CD4-positive, alpha-beta T cell treated with Interleukin-2 at 100 ng/mL for 4 hours (primary cell): ENCODE measurements around the gene ELMOD1.
"Not testable (repeated sequence)": the region's sequence is repeated elsewhere in the genome, so short reads cannot be mapped to it uniquely, and the experiment has no call there.

ENCODE experiments used
- DNase-seq: peaks from one replicate; pipeline ENCODE4 v3.0.0-alpha.2; 2020; ENCODE audit warnings: low spot score

Gene ELMOD1

DNA sequence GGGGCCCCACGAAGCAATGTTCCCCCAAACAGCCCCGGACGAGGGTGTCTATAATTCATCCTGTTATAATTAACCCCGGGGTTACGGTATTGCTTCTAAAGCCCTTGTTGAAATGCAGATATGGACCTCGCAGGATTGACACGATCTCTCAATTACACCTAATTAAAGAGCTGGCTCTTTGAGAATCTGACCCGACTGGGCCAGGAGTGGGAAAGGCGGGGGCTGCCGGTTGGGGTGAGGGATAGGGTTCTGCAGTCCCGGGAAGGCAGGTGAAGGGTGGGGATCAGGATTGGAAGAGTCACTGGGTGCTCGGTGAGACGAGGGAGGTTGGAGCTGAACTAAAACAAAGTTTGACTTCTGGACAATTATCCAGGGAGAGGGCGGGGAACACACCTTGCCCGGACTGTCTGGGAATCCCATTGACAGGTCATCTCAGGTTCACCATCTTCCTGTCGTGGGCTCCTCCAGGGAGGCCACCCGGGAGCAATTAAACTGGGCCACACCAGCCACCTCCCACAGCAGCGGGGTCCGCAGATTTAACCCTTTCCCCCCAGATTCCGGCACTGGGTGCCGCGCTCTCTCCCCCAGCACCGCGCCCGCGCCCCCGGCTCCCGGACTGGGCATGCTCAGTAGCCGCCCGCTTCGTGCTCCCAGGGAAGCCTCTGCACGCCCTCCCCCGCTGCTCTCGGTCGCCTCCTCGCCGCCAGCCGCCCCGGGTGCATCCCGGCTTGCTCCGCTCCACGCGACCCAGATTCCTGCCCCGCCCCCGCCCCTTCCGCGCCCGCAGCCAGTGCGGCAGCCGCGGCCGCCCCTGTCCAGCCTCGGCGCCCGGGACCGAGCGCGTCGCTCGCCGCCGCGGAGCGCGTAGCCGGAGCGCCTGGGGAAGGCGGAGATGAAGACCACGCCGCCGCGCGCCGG, at the start of gene ELMOD1:
TSS of gene ELMOD1 (plus strand) at position 688 of the 918 bp plus-strand sequence. CDS start 27,043 bp downstream, outside the sequence.
- peak; percentile 6 for DNase-seq

DNA sequence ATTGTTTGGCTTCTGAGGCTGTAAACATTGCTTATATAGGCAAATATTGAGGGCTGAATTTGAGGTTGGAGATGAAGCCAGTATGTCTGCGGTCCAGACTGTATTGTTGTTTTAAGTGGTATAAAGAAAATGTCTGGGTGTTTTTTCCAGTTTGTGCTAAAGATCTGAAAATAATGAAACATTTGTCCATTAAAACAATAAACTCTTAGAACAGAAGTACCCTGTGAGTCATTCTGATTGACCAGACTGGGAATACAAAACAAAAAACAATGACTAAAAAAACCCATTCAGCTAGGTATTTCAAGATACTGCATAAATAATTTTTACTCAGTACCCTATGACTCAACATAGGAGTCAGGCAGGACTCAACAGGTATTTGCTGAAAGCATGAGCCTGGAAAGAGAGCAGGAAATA, 45.8 kb upstream of the ELMOD1 start:
- DNase-seq, result no peak

DNA sequence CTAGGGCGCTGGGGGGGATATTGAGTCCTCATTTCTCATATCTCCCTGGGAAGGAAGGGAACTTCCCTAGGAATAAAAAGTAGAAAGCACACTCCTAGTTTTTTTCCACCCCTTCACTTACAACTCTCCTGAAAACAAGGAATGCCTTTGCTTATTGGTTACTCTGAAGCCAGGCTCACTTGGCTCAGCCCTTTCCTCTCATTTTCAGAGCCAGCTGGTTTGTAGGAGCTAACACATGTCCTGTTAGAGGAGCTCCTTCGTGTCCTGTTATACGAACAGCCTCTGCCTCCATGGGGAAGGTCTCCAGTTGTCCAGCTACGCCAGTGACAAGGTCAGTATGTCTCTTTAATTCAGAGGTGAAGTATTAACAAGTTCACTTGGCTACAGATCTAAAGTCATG, 43.0 kb upstream of the ELMOD1 start:
- DNase-seq, result no peak

DNA sequence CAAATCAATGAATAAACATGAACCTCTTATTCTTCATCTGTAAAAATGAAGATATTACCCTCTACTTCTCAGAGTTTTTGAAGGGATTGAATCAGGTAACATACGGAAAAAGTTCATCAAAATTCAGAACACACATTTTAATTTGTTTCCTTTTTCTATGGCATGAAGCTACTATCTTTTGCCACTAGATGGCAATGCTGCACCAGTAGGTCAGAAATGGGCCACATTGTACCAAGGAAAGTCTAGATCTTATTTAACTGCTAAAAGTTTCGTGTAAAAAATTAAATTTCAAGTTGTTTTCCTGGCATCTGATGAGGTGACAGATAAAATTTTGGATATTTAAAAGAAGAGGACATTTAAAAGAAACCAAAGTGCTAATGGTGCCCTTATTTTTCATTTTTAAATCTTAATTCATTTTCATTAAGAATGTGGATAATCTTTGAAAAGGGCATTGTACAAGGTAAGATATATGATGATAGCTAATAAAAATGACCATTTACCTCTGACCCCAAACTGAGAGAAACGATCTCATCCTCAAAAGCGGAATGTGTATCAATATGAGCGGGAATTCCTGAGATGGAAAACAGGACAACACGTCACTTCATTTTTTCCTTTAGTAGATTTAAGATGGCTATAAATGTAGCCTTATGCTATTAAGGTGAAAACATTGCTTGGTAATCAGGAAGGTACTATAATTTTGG, 41.5 kb upstream of the ELMOD1 start:
- peak; percentile 62 for DNase-seq

DNA sequence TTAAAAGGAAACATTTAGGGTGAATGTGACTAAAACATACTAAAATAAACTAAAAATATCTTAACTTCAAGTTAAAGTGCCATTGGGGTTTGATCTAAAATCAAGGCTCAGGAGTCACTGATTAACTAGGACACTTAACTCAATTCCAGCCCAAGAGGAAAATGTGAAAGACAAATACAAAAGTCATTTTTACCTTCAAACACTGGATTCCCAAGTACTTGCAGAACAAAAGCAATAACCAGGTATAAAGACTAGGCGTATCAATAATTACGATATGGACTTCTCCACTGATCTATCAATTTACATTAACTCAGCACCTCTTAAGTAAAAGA, 41.0 kb upstream of the ELMOD1 start:
- no peak for DNase-seq

DNA sequence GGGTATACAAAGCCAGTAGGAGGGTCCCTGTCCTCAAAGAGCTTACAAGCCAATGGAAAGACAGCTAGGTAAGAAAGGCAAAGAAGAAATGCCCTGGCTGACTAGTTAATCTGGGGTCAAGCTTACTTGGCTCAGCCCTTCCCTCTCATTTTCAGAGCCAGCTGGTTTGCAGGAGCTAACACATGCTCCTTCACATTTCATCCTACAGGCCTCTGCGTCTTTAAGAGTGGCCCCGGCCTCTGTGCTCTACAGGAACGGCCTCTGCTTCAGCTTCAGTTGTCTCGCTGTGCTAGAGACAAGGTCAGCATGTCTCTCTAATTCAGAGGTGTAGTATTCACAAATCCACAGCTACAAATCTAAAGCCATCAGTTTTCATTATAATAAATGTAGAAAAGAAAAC, 40.6 kb upstream of the ELMOD1 start:
- no peak for DNase-seq

DNA sequence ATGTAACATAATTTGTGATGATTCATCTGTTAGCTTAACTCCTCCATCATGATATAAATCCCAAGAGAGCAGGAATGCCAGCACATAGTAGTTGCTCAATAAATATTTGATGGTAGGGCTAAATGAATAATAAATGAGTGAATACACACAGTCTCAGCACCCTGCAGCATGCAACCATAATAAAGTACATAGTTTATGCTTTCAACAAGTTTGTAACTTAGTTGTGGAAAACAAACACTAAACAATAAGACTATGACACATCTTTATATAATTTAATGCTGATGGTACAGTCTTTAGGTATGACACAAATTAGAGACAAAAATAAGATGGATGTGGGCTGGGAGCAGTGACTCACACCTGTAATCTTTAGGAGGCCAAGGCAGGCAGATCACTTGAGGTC, 29.3 kb upstream of the ELMOD1 start:
- DNase-seq, result no peak

DNA sequence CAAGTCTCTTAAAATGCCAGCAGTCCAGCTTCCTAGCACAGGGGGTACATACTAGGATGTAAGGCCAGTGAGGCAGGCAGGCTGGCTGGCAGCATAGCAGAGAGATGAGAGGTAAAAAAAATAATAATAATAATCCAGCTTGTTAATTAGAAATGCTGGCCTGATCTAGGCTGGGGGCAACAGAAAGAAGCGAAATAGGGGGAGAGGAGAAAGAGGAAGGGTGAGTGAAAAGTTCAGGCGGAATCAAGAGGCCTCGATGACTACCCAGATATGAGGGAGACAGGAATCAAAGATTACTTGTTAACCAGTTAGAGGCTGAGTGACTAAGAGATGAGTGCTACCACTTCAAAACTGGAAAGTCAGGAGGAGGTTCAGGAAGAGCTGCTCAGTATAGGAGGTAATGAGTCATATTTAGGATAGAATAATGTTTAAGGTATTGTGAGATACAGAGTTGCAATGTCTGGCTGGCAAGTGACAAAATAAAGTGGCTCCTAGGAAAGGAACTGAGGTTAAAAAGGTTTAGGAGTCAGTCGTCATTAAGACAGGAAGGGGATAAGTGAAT, 28.2 kb upstream of the ELMOD1 start:
- DNase-seq, result no peak

DNA sequence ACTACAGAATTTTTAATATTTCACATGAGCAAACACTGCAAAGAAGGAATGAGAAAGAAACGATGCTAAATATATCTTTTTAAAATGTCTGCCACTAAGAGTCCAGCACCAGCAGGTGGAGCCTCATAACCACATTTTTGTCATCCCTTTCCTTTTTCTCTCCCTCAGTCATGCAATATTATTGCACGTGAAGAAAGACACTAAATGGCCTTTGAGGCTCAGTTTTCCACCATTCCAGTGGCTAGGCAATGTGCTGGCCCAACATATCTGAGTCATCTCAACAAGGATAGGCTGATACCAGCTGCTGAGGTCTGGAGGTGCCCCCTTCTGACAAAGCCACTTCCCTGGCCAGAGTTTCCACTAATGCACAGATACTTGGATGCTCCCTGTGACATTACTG, 27.2 kb upstream of the ELMOD1 start:
- DNase-seq, result peak; percentile 47

DNA sequence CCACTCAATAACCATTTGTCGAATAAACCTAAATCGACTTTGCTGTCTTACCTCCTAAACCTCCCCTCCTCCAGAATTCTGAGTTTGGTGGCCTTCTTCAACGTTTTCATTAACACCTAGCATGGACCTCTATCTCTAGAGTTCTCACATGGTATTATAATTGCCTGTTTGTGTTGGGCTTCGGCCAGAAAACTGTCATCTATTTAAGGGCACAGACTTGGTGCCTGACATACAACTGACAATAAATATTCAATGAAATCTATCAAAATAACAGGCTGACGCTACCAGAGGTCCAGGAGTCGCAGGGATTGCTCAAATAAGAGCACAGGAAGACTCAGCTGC, 26.1 kb upstream of the ELMOD1 start:
- DNase-seq, result no peak

DNA sequence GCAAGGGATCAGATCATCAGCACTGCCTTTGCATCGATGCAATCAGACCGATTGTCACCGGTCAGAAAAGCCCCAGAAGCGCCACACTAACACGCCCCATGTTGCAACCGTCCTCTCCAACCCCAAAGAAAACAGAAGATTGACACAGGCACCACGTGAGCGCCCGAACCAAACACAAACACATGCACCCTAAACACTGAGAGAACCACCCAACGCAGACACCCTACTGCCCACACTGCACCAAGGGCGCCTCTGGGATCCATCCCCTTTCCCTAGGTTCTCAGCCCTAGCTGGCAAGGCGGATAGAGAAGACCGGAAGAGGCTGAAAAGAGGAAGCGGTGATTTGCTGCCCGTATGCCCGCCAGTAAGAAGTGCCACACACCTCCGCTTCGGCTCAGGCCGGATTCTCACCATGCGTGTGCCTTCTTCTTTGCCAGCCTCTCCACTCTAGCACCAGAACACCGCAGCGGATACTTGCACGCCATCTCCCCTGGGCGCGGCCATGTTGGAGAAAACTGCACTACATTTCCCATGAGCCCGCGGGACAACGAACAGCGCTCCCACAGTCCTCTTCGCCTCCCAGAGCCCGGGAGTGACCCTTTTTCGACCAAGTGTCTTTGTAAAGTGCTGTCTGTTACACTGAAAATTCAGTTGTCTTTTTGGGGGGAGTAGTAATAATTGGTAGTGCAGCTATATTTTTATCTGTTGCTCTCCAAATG, 25.6 kb upstream of the ELMOD1 start, which contains the start of gene ALKBH8:
TSS of gene ALKBH8 (minus strand) at position 517 of the 719 bp plus-strand sequence. CDS start 4,842 bp downstream, outside the sequence.
- peak; percentile 77 for DNase-seq

DNA sequence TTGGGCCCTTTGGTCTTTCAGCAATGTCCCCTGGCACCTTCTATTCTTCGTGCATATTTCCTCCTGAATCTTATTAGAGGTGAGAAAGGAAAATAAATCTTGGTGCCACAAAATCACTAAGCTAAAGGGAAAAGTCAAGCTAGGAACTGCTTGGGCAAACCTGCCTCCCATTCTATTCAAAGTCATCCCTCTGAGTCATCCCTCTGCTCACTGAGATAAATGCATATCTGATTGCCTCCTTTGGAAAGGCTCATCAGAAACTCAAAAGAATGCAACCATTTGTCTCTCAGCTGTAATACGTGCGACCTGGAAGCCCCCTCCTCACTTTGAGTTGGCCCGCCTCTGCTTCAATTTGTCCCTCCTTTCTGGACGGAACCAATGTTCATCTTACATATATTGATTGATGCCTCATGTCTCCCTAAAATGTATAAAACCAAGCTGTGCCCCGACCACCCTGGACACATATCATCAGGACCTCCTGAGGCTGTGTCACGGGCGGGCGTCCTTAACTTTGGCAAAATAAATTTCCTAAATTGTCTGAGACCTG, 24.9 kb upstream of the ELMOD1 start:
- not testable (repeated sequence) for DNase-seq

DNA sequence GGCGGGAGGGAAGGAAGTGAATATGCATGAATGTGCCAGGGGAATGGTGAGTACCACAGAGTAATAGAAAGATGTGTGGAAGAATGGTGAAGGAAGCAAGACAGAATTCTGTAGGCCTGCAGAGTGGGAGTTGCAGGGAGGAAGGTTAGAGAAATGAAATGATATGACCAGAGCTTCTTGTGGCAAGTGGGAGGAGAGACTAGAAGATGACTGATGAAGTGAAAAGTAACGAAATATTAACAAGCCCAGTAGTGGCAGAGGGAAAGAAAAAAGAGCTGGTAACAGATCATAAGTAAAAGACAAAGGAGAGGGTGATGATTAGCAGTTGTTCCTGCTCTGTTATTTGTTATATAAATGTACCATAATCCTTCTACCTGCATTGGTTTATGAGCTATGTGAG, 24.4 kb upstream of the ELMOD1 start:
- DNase-seq, result no peak

DNA sequence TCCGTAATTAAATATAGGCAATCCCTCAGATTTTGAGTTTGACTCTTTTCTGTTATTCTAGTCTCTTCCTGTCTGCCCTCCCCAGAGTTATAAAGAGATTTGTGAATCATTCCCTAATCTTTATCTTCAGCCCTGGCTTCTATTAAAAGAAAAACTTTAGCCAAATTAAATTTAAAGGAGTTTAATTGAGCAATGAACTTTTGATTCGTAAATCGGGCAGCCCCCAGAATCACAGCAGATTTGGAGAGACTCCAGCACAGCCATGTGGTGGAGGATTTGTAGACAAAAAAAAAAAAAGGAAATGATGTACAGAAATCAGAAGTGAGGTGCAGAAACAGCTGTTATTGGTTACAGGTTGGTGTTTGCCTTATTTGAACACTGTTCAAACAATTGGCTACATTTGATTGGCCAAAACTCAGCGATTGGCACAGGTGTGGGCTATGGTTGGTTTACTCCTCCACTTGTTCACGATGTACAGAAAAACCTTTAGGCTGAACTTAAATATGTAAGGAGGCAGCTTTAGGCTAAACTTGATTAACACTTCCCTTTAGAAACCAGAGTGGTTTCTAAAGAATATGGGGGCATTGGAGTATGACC, 23.1 kb upstream of the ELMOD1 start:
- no peak for DNase-seq

DNA sequence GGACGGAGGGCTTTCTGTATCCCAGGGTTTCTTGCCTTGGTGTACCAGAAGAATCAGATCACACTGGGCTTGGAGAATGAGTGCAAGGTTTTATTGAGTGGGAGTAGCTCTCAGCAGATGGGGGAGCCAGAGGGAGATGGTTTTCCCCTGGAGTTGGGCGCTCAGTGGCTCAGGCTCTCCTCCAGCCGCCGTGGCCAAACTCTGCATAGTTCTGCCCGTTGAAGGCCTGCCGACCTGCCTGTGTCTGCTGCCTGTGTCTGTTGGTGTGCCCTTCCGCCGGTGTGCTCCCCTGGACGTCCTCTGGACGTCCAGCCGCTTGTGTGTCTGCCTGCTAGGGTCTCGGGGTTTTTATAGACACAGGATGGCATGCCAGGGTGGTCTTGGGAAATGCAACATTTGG, 20.9 kb upstream of the ELMOD1 start:
- DNase-seq, result no peak

DNA sequence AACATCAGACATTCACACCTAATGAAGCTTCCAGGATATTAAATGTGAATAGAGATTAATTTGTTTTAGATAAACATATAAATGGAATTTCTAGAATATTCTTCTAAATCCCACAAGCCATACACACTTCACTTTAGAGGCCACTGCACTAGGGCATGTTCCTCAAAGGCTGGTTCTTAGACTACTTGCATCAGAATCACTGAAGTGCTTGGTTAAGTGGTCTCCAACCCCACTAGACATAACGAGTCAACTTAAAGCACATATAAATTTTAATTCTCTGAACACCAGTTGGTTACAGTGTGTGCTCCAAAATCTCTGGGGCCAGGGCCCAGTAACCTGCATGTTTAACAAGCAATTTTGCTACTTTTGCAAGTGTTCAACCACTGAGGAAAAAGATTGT, 17.5 kb upstream of the ELMOD1 start:
- no peak for DNase-seq

DNA sequence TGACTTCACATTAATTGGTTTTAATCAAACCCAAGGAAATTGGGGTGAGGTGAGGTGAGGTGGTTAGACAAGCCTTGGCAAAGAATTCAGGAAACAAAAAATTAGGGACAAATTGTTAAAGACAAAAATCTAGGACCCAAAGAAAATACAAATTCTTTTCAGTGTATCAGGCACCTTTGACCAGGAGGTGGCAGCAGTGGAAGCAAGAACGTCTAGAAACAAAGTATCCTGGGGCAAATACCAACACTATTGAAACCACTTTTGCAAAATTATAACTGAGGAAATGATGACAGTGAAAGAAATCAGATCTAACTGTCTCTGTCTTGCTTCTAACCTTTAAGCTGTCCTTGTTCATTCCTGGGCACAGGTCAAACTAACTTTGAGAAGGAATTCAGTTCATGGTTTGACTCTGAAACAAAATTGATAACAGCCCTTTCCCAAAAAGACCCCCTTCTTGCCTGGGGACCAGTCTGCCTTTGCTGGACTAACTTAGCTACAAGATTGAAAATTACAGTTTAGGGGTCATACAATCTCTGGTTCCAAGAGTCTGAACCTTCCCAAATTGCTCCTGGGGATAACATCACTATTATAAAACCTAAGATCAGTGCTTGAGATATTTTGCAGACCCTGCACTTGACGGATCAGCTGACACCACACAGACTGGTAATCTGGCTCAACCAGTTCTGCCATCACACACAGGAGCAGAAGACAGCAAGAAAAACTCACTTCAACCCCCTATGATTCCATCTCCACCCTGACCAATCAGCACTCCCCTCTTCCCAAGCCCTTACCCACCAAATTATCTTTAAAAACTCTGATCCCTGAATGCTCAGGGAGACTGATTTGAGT, 14.2 kb upstream of the ELMOD1 start:
- DNase-seq, result peak; percentile 53

DNA sequence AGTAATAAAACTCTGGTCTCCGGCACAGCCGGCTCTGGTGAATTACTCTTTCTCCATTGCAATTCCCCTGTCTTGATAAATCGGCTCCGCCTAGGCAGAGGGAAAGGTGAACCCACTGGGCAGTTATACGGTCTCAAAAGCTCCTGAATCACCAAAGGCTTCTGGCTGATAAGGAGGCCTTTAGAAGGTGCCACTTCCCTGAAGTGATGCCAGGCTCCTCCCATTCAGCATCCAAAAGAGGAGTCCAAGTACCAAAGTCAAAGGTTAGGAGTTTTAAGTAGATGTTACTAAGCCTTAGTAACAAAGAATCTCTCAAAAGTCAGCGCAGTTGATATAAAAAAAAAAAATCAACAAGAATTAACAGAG, 13.6 kb upstream of the ELMOD1 start:
- no peak for DNase-seq

DNA sequence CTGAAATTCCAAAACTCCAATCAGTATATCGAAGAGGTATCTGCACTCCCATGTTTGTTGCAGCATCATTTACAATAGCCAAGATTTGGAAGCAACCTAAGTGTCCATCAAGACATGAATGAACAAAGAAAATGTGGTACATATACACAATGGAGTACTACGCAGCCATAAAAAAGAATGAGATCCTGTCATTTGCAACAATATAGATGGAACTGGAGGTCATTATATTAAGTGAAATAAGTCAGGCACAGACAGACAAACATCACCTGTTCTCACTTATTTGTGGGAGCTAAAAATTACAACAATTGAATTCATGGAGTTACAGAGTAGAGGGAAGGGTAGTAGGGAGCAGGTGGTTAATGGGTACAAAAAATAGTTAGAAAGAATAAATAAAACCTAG, 11.8 kb upstream of the ELMOD1 start:
- not testable (repeated sequence) for DNase-seq

DNA sequence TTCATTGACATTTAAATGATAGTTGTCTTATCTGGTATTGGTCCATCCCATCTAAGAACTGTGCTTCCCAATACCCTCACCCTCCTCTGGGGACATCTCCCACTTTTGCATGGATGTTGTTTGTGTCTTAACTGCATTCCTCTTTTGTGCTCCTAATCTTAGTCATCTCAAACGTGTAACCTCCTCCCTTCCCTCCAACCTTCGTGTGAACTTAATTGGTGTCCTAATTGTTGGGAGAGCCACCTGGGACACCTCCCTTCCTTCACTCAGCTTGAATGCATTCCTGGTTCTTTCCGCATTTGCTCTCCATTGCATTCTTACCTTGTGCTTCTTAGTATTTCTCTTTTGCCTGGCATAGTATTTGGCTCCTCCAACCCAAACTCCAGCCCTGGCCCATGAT, 9.8 kb upstream of the ELMOD1 start:
- no peak for DNase-seq
